NCI-H146 treated with DMSO at 0.1 percent for 48 hours (cell line): ENCODE data around the gene UGDH.
A peak's percentile ranks its signal among the peaks of the same experiment; 100 is the strongest.
"Not testable (repeated sequence)": the region's sequence is repeated elsewhere in the genome, so short reads cannot be mapped to it uniquely, and the experiment has no call there.

Experiments
- DNase-seq: peaks from one replicate; lab custom pipeline; 2025; ENCODE audit not compliant: unreplicated experiment; lab: John Stamatoyannopoulos, UW

The UGDH gene

GRCh38 chr4:39529534-39529933 lies 2.3 kb upstream of the UGDH start:
- no peak for DNase-seq

GRCh38 chr4:39528061-39528465 lies 824 bp upstream of the UGDH start:
- DNase-seq, result peak; percentile 55

GRCh38 chr4:39526765-39527295 lies 409 bp downstream of the UGDH start:
- no peak for DNase-seq

- no peak for DNase-seq
Measured at GRCh38 chr4:39525822-39526690, 1.2 kb downstream of the UGDH start.

GRCh38 chr4:39524161-39524957 lies 2.9 kb downstream of the UGDH start:
- no peak for DNase-seq

- DNase-seq, result no peak
Measured at GRCh38 chr4:39522068-39522467, 5.2 kb downstream of the UGDH start.

GRCh38 chr4:39521253-39521919 lies 5.9 kb downstream of the UGDH start:
- DNase-seq, result no peak

GRCh38 chr4:39518484-39518883 lies 8.8 kb downstream of the UGDH start:
- DNase-seq, result no peak

GRCh38 chr4:39516407-39516966 lies 10.8 kb downstream of the UGDH start:
- no peak for DNase-seq

GRCh38 chr4:39515669-39516401 lies 11.4 kb downstream of the UGDH start:
- not testable (repeated sequence) for DNase-seq

GRCh38 chr4:39514888-39515401 lies 12.3 kb downstream of the UGDH start:
- no peak for DNase-seq

- DNase-seq, result not testable (repeated sequence)
Measured at GRCh38 chr4:39514266-39514665, 13.0 kb downstream of the UGDH start.

- no peak for DNase-seq
Measured at GRCh38 chr4:39510348-39510929, 16.8 kb downstream of the UGDH start.

- no peak for DNase-seq
Measured at GRCh38 chr4:39505581-39505980, 21.7 kb downstream of the UGDH start.

GRCh38 chr4:39504538-39504937 lies 22.7 kb downstream of the UGDH start:
- DNase-seq, result no peak

GRCh38 chr4:39502664-39503035 lies 24.6 kb downstream of the UGDH start:
- not testable (repeated sequence) for DNase-seq

GRCh38 chr4:39502019-39502663 lies 25.1 kb downstream of the UGDH start:
- no peak for DNase-seq

- no peak for DNase-seq
Measured at GRCh38 chr4:39498727-39499020, 28.6 kb downstream of the UGDH start.

- DNase-seq, result no peak
Measured at GRCh38 chr4:39497909-39498726, 29.1 kb downstream of the UGDH start.
